Activated CD8-positive, alpha-beta memory T cell treated with anti-CD3 and anti-CD28 coated beads for 36 hours (primary cell): Measurements from ENCODE around the gene TLE2. TPM values are rescaled to one million over a fixed set of nuclear protein-coding genes. Genes with fewer than 3 reads are reported as not detected.
"Not testable (repeated sequence)": the region's sequence is repeated elsewhere in the genome, so short reads cannot be mapped to it uniquely, and the experiment has no call there.

Experiments used
- CTCF ChIA-PET: fragments of 350-600 bp; sonication (Branson Sonifier 250); formaldehyde crosslinking; loops from one replicate; lab custom pipeline; 2021; ENCODE audit warnings: antibody characterized with exemption; lab: Charles Lee
- POLR2A ChIA-PET: fragments of 350-600 bp; sonication (Branson Sonifier 250); formaldehyde crosslinking; loops from one replicate; lab custom pipeline; 2021; ENCODE audit warnings: antibody characterized with exemption; lab: Charles Lee
- total RNA-seq, 2 experiments: library from RNA; stranded (reverse); gene quantifications; one replicate each; pipeline ENCODE4 v1.2.3, GENCODE V29; 2021

Gene TLE2
- total RNA-seq, 2 experiments from 2014 or later, result 3.1 to 3.8 TPM

GRCh38 chr19:3007975-3008374, 21.1 kb downstream of the TLE2 start:
- CTCF ChIA-PET, result no interaction called here
- POLR2A ChIA-PET, result no interaction called here

- ChIA-PET CTCF (interaction anchor here (0.6 to 2.5 kb wide), 2 partner anchors 17 to 98 kb away, joined by 3 to 8 read pairs; no protein-coding TSS in a partner anchor), POLR2A (no interaction called here)
Measured at GRCh38 chr19:3006075-3006767, 22.9 kb downstream of the TLE2 start.

- ChIA-PET CTCF (interaction anchor here (0.6 to 2.5 kb wide), 2 partner anchors 18 to 98 kb away, joined by 3 to 8 read pairs; no protein-coding TSS in a partner anchor), POLR2A (no interaction called here)
Measured at GRCh38 chr19:3005345-3005744, 23.7 kb downstream of the TLE2 start.

- ChIA-PET CTCF (interaction anchor here (1.1 to 2.5 kb wide), 2 partner anchors 38 to 99 kb away, joined by 5 to 8 read pairs; no protein-coding TSS in a partner anchor), POLR2A (interaction anchor here (0.6 kb wide), 1 partner anchor 195 kb away, joined by 5 read pairs; no protein-coding TSS in a partner anchor)
Measured at GRCh38 chr19:3004522-3004921, 24.6 kb downstream of the TLE2 start.

- ChIA-PET POLR2A (no interaction called here), CTCF (interaction anchor here (0.6 to 0.9 kb wide), 3 partner anchors 29 to 123 kb away, joined by 3 to 4 read pairs (median 3); no protein-coding TSS in a partner anchor)
Measured at GRCh38 chr19:3003046-3003445, 26.0 kb downstream of the TLE2 start.

- ChIA-PET CTCF (interaction anchor here (0.7 kb wide), 1 partner anchor 108 kb away, joined by 3 read pairs; no protein-coding TSS in a partner anchor), POLR2A (no interaction called here)
Measured at GRCh38 chr19:3001235-3001800, 27.8 kb downstream of the TLE2 start.

GRCh38 chr19:2998642-2999041, 30.4 kb downstream of the TLE2 start:
- POLR2A ChIA-PET, result no interaction called here
- CTCF ChIA-PET, result no interaction called here

GRCh38 chr19:2997720-2998119, 31.4 kb downstream of the TLE2 start:
- POLR2A ChIA-PET, result no interaction called here

GRCh38 chr19:2994588-2995131, 34.4 kb downstream of the TLE2 start:
- POLR2A ChIA-PET, result no interaction called here
- CTCF ChIA-PET, result no interaction called here

More at GRCh38 chr19:2997720-2998119, 31.4 kb downstream of the TLE2 start:
- CTCF ChIA-PET, result no interaction called here

GRCh38 chr19:2993579-2993978, 35.5 kb downstream of the TLE2 start:
- POLR2A ChIA-PET, result no interaction called here
- CTCF ChIA-PET, result no interaction called here

- ChIA-PET CTCF (no interaction called here), POLR2A (no interaction called here)
Measured at GRCh38 chr19:2992958-2993357, 36.1 kb downstream of the TLE2 start.

- POLR2A ChIA-PET, CTCF ChIA-PET: not testable (repeated sequence)
Measured at GRCh38 chr19:2992333-2992732, 36.7 kb downstream of the TLE2 start.

GRCh38 chr19:2989236-2989946, 39.7 kb downstream of the TLE2 start:
- ChIA-PET POLR2A (interaction anchor here (0.6 kb wide), 1 partner anchor 96 kb away, joined by 5 read pairs; no protein-coding TSS in a partner anchor), CTCF (no interaction called here)

- CTCF ChIA-PET, result interaction anchor here (0.6 kb wide), 1 partner anchor 223 kb away, joined by 4 read pairs; no protein-coding TSS in a partner anchor
Measured at GRCh38 chr19:2988568-2988967, 40.5 kb downstream of the TLE2 start.

GRCh38 chr19:2987797-2988196, 41.3 kb downstream of the TLE2 start:
- POLR2A ChIA-PET, result no interaction called here
- CTCF ChIA-PET, result no interaction called here

More at GRCh38 chr19:2988568-2988967, 40.5 kb downstream of the TLE2 start:
- POLR2A ChIA-PET, result interaction anchor here (0.6 kb wide), 1 partner anchor 97 kb away, joined by 5 read pairs; no protein-coding TSS in a partner anchor

GRCh38 chr19:2986951-2987524, 42.0 kb downstream of the TLE2 start:
- ChIA-PET POLR2A (no interaction called here), CTCF (no interaction called here)

- ChIA-PET POLR2A (no interaction called here), CTCF (no interaction called here)
Measured at GRCh38 chr19:2984215-2984528, 44.9 kb downstream of the TLE2 start.

GRCh38 chr19:2983351-2984214, 45.5 kb downstream of the TLE2 start:
- ChIA-PET CTCF (interaction anchor here (1.1 kb wide), 1 partner anchor 125 kb away, joined by 3 read pairs; no protein-coding TSS in a partner anchor), POLR2A (no interaction called here)
